Gastroesophageal sphincter (tissue), 4 donors: ENCODE data around the gene IER5L. TPM values are rescaled to one million over a fixed set of nuclear protein-coding genes. Genes with fewer than 3 reads are reported as not detected.
"Not testable (repeated sequence)": the region's sequence is repeated elsewhere in the genome, so short reads cannot be mapped to it uniquely, and the experiment has no call there.

ENCODE experiments used
- ATAC-seq: fragments of 150-250 bp; one replicate; pipeline ENCODE4 v1.9.1; 2016; ENCODE audit warnings: mild to moderate bottlenecking, moderate library complexity
- H3K27ac ChIP-seq, 4 donors: fragments of 200-600 bp; sonication (generic) in 3 of 4; 1 replicate in 3 of 4; 2 replicates in 1 of 4; pipeline ENCODE4 v1.5.1; 2016 to 2019
- H3K27me3 ChIP-seq: fragments of 200-600 bp; sonication (generic); one replicate; pipeline ENCODE4 v1.5.1; 2019
- H3K36me3 ChIP-seq, 2 donors: fragments of 200-600 bp; sonication (generic); one replicate each; pipeline ENCODE4 v1.5.1; 2019; ENCODE audit warnings: control low read depth in 1 of 2
- H3K4me1 ChIP-seq, 3 donors: fragments of 200-600 bp; sonication (generic); 1 replicate in 2 of 3; 2 replicates in 1 of 3; pipeline ENCODE4 v1.5.1; 2016 to 2019; ENCODE audit warnings: control low read depth in 2 of 3
- H3K4me3 ChIP-seq, 2 donors: fragments of 200-600 bp; sonication (generic); one replicate each; pipeline ENCODE4 v1.5.1; 2019; ENCODE audit warnings: mild to moderate bottlenecking in 1 of 2, moderate library complexity in 1 of 2
- H3K9me3 ChIP-seq, 3 donors: fragments of 200-600 bp; sonication (generic); one replicate each; pipeline ENCODE4 v1.5.1; 2017 to 2019; ENCODE audit warnings: control low read depth in 2 of 3
- EP300 ChIP-seq: sonication (generic); formaldehyde crosslinking; IDR thresholded peaks from one replicate; pipeline ENCODE4 v1.6.1; 2017; ENCODE audit warnings: antibody characterized with exemption, mild to moderate bottlenecking
- POLR2A ChIP-seq, 2 donors: fragments of 450-650 bp; IDR thresholded peaks; one replicate each; pipeline ENCODE4 v1.6.1; 2017; ENCODE audit warnings: antibody characterized with exemption in 2 of 2, mild to moderate bottlenecking in 2 of 2, moderate library complexity in 1 of 2
- POLR2AphosphoS5 ChIP-seq: sonication (generic); formaldehyde crosslinking; IDR thresholded peaks from one replicate; pipeline ENCODE4 v1.6.1; 2017; ENCODE audit warnings: antibody characterized with exemption
- WGBS, 2 donors: methylation state at CpG; one replicate each; pipeline ENCODE4 v1.1.5; 2018; ENCODE audit warnings: low coverage in 1 of 2; 5-methylcytosine and 5-hydroxymethylcytosine counted together
- total RNA-seq, 4 donors: library from RNA; depleted of rRNA; stranded (reverse); fragments of >200 nt; gene quantifications; one replicate each; pipeline ENCODE4 v1.1.0, GENCODE V29; 2016
- TF ChIP-seq, protein P1 (sequence below), 4 experiments: fragments of 200-600 bp in 2 of 4; fragments of 450-650 bp in 2 of 4; sonication (generic) in 1 of 4; IDR thresholded peaks; one replicate each; pipeline ENCODE4 v1.5.1; 2017 to 2019; ENCODE audit warnings: antibody characterized with exemption in 4 of 4, mild to moderate bottlenecking in 2 of 4, moderate library complexity in 2 of 4

Gene IER5L
- total RNA-seq, 4 donors from 2014 or later, result 7.4 to 14.3 (median 10.4) TPM

DNA sequence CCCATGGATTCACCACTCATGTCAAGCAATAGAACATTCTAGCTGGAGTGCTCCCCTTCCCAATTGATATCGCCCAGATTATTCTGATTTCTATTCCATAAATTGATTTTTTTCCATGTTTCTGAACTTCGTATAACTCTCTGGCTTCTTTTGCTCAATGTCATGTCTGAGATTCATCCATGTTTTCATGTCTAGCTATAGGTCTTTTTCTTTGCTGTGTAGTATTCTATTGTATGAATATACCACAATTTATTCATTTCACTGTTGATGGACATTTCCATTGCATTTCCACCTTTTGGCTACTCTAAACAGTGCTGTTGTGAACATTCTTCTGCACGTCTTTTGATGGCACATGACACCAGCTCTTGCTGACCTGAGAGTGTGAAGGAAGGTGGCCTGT lies 47.3 kb downstream of the IER5L start:
- Histone ChIP-seq H3K27me3 (no peaks in the 10 kb centered on the region), H3K9me3 (no peaks in the 10 kb centered on the region), H3K27ac (no peak overlapping the region), H3K36me3 (peaks cover 0 to 81% of the 10 kb centered on the region in 2 donors), H3K4me1 (peaks cover 0 to 14% (median 0%) of the 10 kb centered on the region in 3 donors), H3K4me3 (no peak overlapping the region)
- TF ChIP-seq, protein P1, sequence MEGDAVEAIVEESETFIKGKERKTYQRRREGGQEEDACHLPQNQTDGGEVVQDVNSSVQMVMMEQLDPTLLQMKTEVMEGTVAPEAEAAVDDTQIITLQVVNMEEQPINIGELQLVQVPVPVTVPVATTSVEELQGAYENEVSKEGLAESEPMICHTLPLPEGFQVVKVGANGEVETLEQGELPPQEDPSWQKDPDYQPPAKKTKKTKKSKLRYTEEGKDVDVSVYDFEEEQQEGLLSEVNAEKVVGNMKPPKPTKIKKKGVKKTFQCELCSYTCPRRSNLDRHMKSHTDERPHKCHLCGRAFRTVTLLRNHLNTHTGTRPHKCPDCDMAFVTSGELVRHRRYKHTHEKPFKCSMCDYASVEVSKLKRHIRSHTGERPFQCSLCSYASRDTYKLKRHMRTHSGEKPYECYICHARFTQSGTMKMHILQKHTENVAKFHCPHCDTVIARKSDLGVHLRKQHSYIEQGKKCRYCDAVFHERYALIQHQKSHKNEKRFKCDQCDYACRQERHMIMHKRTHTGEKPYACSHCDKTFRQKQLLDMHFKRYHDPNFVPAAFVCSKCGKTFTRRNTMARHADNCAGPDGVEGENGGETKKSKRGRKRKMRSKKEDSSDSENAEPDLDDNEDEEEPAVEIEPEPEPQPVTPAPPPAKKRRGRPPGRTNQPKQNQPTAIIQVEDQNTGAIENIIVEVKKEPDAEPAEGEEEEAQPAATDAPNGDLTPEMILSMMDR (IDR thresholded peaks at IDR 0.05), result no peak
- TF ChIP-seq POLR2AphosphoS5 (no peak), POLR2A (IDR thresholded peaks at IDR 0.05) (no peak), EP300 (no peak)
- ATAC-seq, result no peak
- WGBS, 2 donors, result 0 to 64% methylated on average over 1 to 3 of the region's 3 CpGs

DNA sequence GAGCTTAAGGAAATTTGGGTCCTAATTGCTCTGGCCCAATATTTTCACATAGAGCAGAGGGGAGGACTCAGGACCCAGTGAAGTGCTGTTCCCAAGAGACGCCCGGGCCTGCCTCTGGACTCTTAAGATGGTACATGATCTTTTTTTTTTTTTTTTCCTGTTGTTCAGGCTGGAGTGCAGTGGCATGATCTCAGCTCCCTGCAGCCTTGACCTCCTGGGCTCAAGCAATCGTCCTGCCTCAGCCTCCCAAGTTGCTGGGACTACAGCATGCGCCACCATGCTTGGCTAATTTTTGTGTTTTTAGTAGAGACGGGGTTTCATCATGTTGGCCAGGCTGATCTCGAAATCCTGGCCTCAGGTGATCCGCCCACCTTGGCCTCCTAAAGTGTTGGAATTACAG lies 47.8 kb downstream of the IER5L start:
- Histone ChIP-seq H3K4me1 (peaks cover 0 to 14% (median 0%) of the 10 kb centered on the region in 3 donors), H3K36me3 (peaks cover 0 to 81% of the 10 kb centered on the region in 2 donors)
- not testable (repeated sequence) for ATAC-seq, H3K27me3 ChIP-seq, H3K27ac ChIP-seq, H3K9me3 ChIP-seq, H3K4me3 ChIP-seq
- WGBS, 2 donors, result 81 to 83% methylated on average over 3 to 7 of the region's 7 CpGs

DNA sequence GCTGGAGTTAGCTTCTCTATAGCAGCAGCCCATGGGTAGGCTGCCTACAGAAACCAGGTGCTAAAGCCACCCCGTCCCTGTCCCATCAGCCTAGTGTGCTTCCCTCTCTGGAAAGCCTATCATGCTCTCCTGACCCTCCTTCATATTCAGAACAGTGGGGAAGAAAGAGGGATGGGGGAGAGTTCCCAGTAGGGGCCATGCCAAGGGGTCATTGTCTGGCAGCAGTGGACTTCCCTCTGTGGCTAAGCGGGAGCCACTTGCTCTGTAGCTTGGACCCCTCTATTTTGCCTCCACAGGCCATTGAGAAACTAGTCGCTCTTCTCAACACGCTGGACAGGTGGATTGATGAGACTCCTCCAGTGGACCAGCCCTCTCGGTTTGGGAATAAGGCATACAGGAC lies 49.4 kb downstream of the IER5L start:
- Histone ChIP-seq H3K4me3 (no peak overlapping the region), H3K27ac (no peak overlapping the region), H3K36me3 (peaks cover 0 to 84% of the 10 kb centered on the region in 2 donors), H3K27me3 (no peaks in the 10 kb centered on the region), H3K9me3 (no peaks in the 10 kb centered on the region), H3K4me1 (peaks cover 0 to 14% (median 0%) of the 10 kb centered on the region in 3 donors)
- no peak for ATAC-seq
- TF ChIP-seq, protein P1 (IDR thresholded peaks at IDR 0.05), result no peak
- TF ChIP-seq EP300 (no peak), POLR2AphosphoS5 (no peak), POLR2A (IDR thresholded peaks at IDR 0.05) (no peak)
- WGBS, 2 donors, result 76 to 100% methylated on average over 1 to 3 of the region's 5 CpGs

DNA sequence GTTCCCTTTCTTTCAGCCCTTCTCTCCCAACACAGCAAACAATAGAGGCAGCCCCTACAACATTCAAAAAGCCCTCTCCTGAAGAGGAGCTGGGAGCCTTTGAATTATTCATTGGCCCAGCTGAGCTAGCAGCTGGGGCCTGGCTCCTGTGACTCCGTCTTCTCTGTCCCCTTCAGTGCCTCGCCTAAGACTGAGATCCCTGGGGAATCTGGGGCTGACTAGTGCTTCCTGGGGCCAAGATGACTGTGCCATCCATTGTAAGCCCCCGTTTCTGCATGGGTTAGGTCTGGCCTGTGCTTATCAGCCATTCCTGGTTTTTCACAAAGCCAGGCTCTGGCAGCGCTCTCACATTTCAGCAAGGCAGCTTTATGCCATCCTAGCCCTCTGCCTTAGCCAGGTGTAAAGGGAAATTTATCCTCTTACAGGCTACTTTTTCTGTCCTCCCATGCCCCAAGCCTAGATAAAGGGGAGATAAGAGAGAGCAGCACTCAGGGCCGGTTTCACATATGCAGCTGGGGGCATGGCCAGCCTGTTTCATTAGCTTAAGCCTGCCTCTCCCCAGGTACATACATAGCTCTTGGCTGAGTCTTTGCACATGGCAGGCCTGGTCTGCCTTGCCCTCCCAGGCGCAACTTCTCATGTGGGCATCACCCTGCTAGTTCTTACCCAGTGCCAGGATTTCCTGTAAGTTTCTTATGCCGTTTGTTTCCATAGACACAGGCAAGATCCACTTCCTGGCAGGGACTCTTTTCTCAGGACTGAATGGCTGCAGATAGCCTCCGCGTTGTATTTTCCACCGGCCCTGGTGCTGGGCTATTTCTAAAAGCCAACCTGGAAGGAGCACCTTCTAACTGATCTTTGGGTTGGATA lies 51.1 kb downstream of the IER5L start:
- WGBS, 2 donors, result 75 to 77% methylated on average over 4 to 7 of the region's 10 CpGs
- no peak for TF ChIP-seq POLR2AphosphoS5
- TF ChIP-seq, protein P1 (IDR thresholded peaks at IDR 0.05), result no peak
- TF ChIP-seq POLR2A (IDR thresholded peaks at IDR 0.05), result no peak
- TF ChIP-seq EP300, result no peak
- no peak for ATAC-seq
- Histone ChIP-seq H3K27ac (peak overlapping the region in 1 of 4 donors; percentile 18), H3K4me1 (peaks cover 0 to 8% (median 0%) of the 10 kb centered on the region in 3 donors), H3K9me3 (no peaks in the 10 kb centered on the region), H3K4me3 (no peak overlapping the region), H3K36me3 (peaks cover 0 to 86% of the 10 kb centered on the region in 2 donors), H3K27me3 (no peaks in the 10 kb centered on the region)

Other genes starting within 250 kb of the IER5L start
- gene DOLK, start 230.7 kb downstream of the IER5L start, total RNA-seq, result 10 to 100 TPM in 3 of 4 donors, 1 to 10 TPM in 1; 9.8 to 17.1 (median 13.0) TPM
- gene NUP188, start 230.6 kb downstream of the IER5L start, total RNA-seq, result 10 to 100 TPM; 18.6 to 32.7 (median 29.1) TPM
- 100 to 1,000 TPM in 1 of 4 donors, 10 to 100 TPM in 3; 80.3 to 123 (median 83.6) TPM for gene SH3GLB2, start 149.9 kb downstream of the IER5L start, total RNA-seq
- 10 to 100 TPM; 16.2 to 38.3 (median 24.6) TPM for gene MIGA2, start 141.6 kb downstream of the IER5L start, total RNA-seq
- 1 to 10 TPM; 2.7 to 6.2 (median 6.0) TPM for gene DOLPP1, start 97.2 kb downstream of the IER5L start, total RNA-seq
- 10 to 100 TPM; 59.6 to 91.2 (median 67.5) TPM for gene CRAT, start 67.5 kb downstream of the IER5L start, total RNA-seq
- gene PTPA, start 66.8 kb downstream of the IER5L start, total RNA-seq, result 100 to 1,000 TPM in 1 of 4 donors, 10 to 100 TPM in 3; 58.7 to 100 (median 71.6) TPM